Ascending aorta (tissue), 2 donors: ENCODE data around the gene KCNQ1OT1. TPM values are rescaled to one million over a fixed set of nuclear protein-coding genes. Genes with fewer than 3 reads are reported as not detected.

Experiments
- DNase-seq, 2 donors: peaks; one replicate each; pipeline ENCODE4 v3.0.0-alpha.2; 2019; ENCODE audit warnings: low spot score in 2 of 2
- H3K27ac ChIP-seq, 2 donors: fragments of 200-600 bp; sonication (generic); one replicate each; pipeline ENCODE4 v1.5.1; 2016 to 2017; ENCODE audit warnings: mild to moderate bottlenecking in 1 of 2
- H3K27me3 ChIP-seq: fragments of 200-600 bp; sonication (generic); one replicate; pipeline ENCODE4 v1.5.1; 2017
- H3K36me3 ChIP-seq, 2 donors: fragments of 200-600 bp; sonication (generic); one replicate each; pipeline ENCODE4 v1.5.1; 2016
- H3K4me1 ChIP-seq, 2 donors: fragments of 200-600 bp; sonication (generic); one replicate each; pipeline ENCODE4 v1.5.1; 2016 to 2017; ENCODE audit warnings: mild to moderate bottlenecking in 1 of 2
- H3K4me3 ChIP-seq, 2 donors: fragments of 200-600 bp; sonication (generic); one replicate each; pipeline ENCODE4 v1.5.1; 2016 to 2017; ENCODE audit warnings: mild to moderate bottlenecking in 1 of 2
- H3K9me3 ChIP-seq, 2 donors: fragments of 200-600 bp; sonication (generic); one replicate each; pipeline ENCODE4 v1.5.1; 2016
- CTCF ChIP-seq, 3 experiments: fragments of 200-600 bp in 2 of 3; fragments of 450-650 bp in 1 of 3; sonication (generic) in 2 of 3; IDR thresholded peaks; one replicate each; pipeline ENCODE4 v1.5.1; 2016 to 2019; ENCODE audit warnings: antibody characterized with exemption in 3 of 3, mild to moderate bottlenecking in 1 of 3, moderate library complexity in 1 of 3
- intact Hi-C: fragments of 100-400 bp; cut with DNase I; formaldehyde crosslinking; loops from one replicate; pipeline ENCODE4 v1.15.1; 2023
- total RNA-seq: library from RNA; depleted of rRNA; stranded (reverse); fragments of >200 nt; gene quantifications from one replicate; pipeline ENCODE4 v1.1.0, GENCODE V29; 2016

Gene KCNQ1OT1
- total RNA-seq, 1 donor from 2014 or later: 1.5 TPM

- DNase-seq: no peak
Observed at GRCh38 chr11:2709429-2709828, 9.6 kb upstream of the KCNQ1OT1 start.

DNA sequence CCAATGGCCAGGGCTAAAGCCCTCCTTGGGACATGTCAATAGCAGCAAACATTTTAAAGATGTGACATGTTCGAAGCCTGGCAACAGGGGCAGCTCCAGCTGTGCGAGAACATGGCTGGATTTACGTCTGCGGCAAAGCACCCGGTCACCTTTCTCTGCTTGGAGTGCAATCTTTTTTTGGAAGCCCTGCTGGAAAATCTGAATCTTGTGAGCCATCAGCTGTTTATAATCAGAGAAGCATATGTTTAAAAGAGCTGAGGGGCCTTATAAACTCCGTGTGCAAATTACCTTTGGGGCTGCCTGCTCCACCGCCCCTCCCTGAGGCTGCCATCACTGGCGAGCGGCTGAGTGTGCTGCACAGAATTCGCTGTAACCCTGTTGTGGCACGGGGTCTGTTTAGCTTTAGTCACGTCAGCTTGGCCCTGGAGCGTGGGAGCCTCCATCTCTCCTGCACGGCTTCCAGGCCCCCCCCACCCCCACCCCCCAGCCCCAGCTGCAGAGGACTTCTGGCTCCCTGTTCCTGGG lies 9.0 kb upstream of the KCNQ1OT1 start:
- Histone ChIP-seq H3K36me3 (no peaks in the 10 kb centered on the region), H3K27me3 (no peaks in the 10 kb centered on the region), H3K4me3 (peak overlapping the region in 1 of 2 donors; percentile 52), H3K9me3 (no peaks in the 10 kb centered on the region), H3K27ac (peak overlapping the region in 1 of 2 donors; percentile 21), H3K4me1 (peaks cover 0 to 8% of the 10 kb centered on the region in 2 donors)
- intact Hi-C loops: no loop called here
- no peak for DNase-seq
- no peak for TF ChIP-seq CTCF (IDR thresholded peaks at IDR 0.05)

More at GRCh38 chr11:2709429-2709828, 9.6 kb upstream of the KCNQ1OT1 start:
- intact Hi-C loops: no loop called here
- H3K4me3 ChIP-seq: peak overlapping the region in 1 of 2 donors; percentile 52
- H3K4me1 ChIP-seq: peaks cover 0 to 8% of the 10 kb centered on the region in 2 donors
- H3K27me3 ChIP-seq: no peaks in the 10 kb centered on the region
- H3K36me3 ChIP-seq: no peaks in the 10 kb centered on the region
- peak overlapping the region in 1 of 2 donors; percentile 21 for H3K27ac ChIP-seq
- TF ChIP-seq CTCF (IDR thresholded peaks at IDR 0.05): no peak
- H3K9me3 ChIP-seq: no peaks in the 10 kb centered on the region

- H3K4me3 ChIP-seq: peak overlapping the region; percentile 28 to 52
- no peak for TF ChIP-seq CTCF (IDR thresholded peaks at IDR 0.05)
- intact Hi-C loops: no loop called here
- no peaks in the 10 kb centered on the region for H3K36me3 ChIP-seq
- no peak overlapping the region for H3K27ac ChIP-seq
- no peaks in the 10 kb centered on the region for H3K9me3 ChIP-seq
- no peaks in the 10 kb centered on the region for H3K27me3 ChIP-seq
- H3K4me1 ChIP-seq: peaks cover 0 to 8% of the 10 kb centered on the region in 2 donors
- DNase-seq: no peak
Observed at GRCh38 chr11:2708151-2708581, 8.4 kb upstream of the KCNQ1OT1 start.

GRCh38 chr11:2707736-2708135 lies 7.9 kb upstream of the KCNQ1OT1 start:
- no peak overlapping the region for H3K4me3 ChIP-seq
- intact Hi-C loops: no loop called here
- no peak for DNase-seq
- peaks cover 0 to 8% of the 10 kb centered on the region in 2 donors for H3K4me1 ChIP-seq
- no peak for TF ChIP-seq CTCF (IDR thresholded peaks at IDR 0.05)
- no peaks in the 10 kb centered on the region for H3K9me3 ChIP-seq
- no peaks in the 10 kb centered on the region for H3K27me3 ChIP-seq
- H3K27ac ChIP-seq: no peak overlapping the region
- no peaks in the 10 kb centered on the region for H3K36me3 ChIP-seq

- TF ChIP-seq CTCF (IDR thresholded peaks at IDR 0.05): no peak
- no peaks in the 10 kb centered on the region for H3K9me3 ChIP-seq
- intact Hi-C loops: no loop called here
- H3K27me3 ChIP-seq: no peaks in the 10 kb centered on the region
- H3K27ac ChIP-seq: no peak overlapping the region
- H3K4me3 ChIP-seq: no peak overlapping the region
- no peak for DNase-seq
- H3K4me1 ChIP-seq: peaks cover 0 to 8% of the 10 kb centered on the region in 2 donors
- no peaks in the 10 kb centered on the region for H3K36me3 ChIP-seq
Observed at GRCh38 chr11:2706321-2706720, 6.5 kb upstream of the KCNQ1OT1 start.
